DOHH2 (cell line): ENCODE results near the gene AQP5.

Experiments used
- H3F3A ChIP-seq: fragments of 200-600 bp; sonication (generic), shearing (Covaris generic); 2 replicates; pipeline ENCODE4 v1.6.0; 2016; ENCODE audit warnings: antibody characterized with exemption, mild to moderate bottlenecking; ENCODE audit not compliant: control insufficient read depth, insufficient read depth
- H3K27ac ChIP-seq: fragments of 200-600 bp; sonication (generic); 2 replicates; pipeline ENCODE4 v1.5.1; 2014; ENCODE audit warnings: low read depth, mild to moderate bottlenecking, low read length, moderate library complexity
- H3K27me3 ChIP-seq: fragments of 200-600 bp; sonication (generic); 2 replicates; pipeline ENCODE4 v1.6.1; 2014; ENCODE audit warnings: mild to moderate bottlenecking, low read length, mixed read lengths; ENCODE audit not compliant: control insufficient read depth
- H3K36me3 ChIP-seq: fragments of 200-600 bp; sonication (generic); 2 replicates; pipeline ENCODE4 v1.6.1; 2014; ENCODE audit warnings: mild to moderate bottlenecking, low read length, moderate library complexity, mixed read lengths; ENCODE audit not compliant: control insufficient read depth
- H3K4me1 ChIP-seq: fragments of 200-600 bp; sonication (generic); 2 replicates; pipeline ENCODE4 v1.6.1; 2014; ENCODE audit warnings: mild to moderate bottlenecking, low read length, mixed read lengths; ENCODE audit not compliant: control insufficient read depth
- H3K4me2 ChIP-seq: fragments of 200-600 bp; sonication (generic); 2 replicates; pipeline ENCODE4 v1.6.0; 2014; ENCODE audit warnings: mild to moderate bottlenecking, low read length, moderate library complexity
- H3K4me3 ChIP-seq: fragments of 200-600 bp; sonication (generic); 2 replicates; pipeline ENCODE4 v1.5.1; 2014; ENCODE audit warnings: mild to moderate bottlenecking, low read length, mixed read lengths
- H3K79me2 ChIP-seq: fragments of 200-600 bp; sonication (generic); 2 replicates; pipeline ENCODE4 v1.6.1; 2014; ENCODE audit warnings: mild to moderate bottlenecking, low read length, mixed read lengths; ENCODE audit not compliant: control insufficient read depth
- H3K9me2 ChIP-seq: fragments of 200-600 bp; sonication (generic); replicated peaks from 2 replicates; pipeline ENCODE4 v1.6.1; 2014; ENCODE audit warnings: mild to moderate bottlenecking, low read length, mixed read lengths; ENCODE audit not compliant: control insufficient read depth
- H3K9me3 ChIP-seq: fragments of 200-600 bp; sonication (generic); 2 replicates; pipeline ENCODE4 v1.6.1; 2014; ENCODE audit warnings: antibody characterized with exemption, low read length, mixed read lengths; ENCODE audit not compliant: control insufficient read depth, insufficient read depth
- H4K20me1 ChIP-seq: fragments of 200-600 bp; sonication (generic); 2 replicates; pipeline ENCODE4 v1.6.0; 2014; ENCODE audit warnings: low read depth, mild to moderate bottlenecking, antibody characterized with exemption, low read length, moderate library complexity; ENCODE audit not compliant: control insufficient read depth, insufficient read depth
- EZH2phosphoT487 ChIP-seq: fragments of 200-600 bp; sonication (generic); IDR thresholded peaks from 2 replicates; pipeline ENCODE4 v1.6.1; 2017; ENCODE audit warnings: borderline replicate concordance, mild to moderate bottlenecking, antibody characterized with exemption, low read length, moderate library complexity, mixed read lengths
- TF ChIP-seq, protein P1 (sequence below): fragments of 200-600 bp; sonication (generic); IDR thresholded peaks from one replicate; pipeline ENCODE4 v1.5.1; 2014; ENCODE audit warnings: antibody characterized with exemption, mild to moderate bottlenecking, low read depth, low read length; ENCODE audit not compliant: poor library complexity, severe bottlenecking

The AQP5 gene

DNA sequence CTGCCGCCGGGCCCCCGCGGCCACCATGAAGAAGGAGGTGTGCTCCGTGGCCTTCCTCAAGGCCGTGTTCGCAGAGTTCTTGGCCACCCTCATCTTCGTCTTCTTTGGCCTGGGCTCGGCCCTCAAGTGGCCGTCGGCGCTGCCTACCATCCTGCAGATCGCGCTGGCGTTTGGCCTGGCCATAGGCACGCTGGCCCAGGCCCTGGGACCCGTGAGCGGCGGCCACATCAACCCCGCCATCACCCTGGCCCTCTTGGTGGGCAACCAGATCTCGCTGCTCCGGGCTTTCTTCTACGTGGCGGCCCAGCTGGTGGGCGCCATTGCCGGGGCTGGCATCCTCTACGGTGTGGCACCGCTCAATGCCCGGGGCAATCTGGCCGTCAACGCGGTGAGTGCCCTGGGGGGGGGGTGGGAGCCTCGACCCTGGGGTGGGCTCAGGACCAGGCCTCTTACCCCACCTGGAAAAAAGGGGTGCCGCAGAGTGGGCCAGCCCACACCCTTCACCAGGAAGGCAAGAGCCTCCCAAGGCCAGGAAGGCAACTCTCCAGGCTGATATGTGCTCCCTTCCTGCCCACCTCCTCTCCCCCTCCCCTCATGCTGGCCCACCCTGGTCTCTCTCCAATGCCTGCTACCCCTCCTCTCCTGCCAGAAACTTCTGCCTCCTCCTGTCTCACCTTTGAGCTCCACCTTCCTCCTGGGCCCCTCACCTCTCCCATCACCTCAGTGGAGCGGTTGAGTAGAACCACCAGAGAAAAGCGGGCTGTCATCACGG lies 507 bp downstream of the AQP5 start:
- Histone ChIP-seq H3K9me2 (no peaks in the 10 kb centered on the region), H3K27ac (no peak overlapping the region), H3K4me1 (peaks cover 13% of the 10 kb centered on the region), H3K4me2 (no peak overlapping the region), H3K79me2 (no peaks in the 10 kb centered on the region), H4K20me1 (no peaks in the 10 kb centered on the region), H3F3A (no peaks in the 10 kb centered on the region), H3K4me3 (no peak overlapping the region), H3K36me3 (no peaks in the 10 kb centered on the region), H3K9me3 (no peaks in the 10 kb centered on the region), H3K27me3 (peaks cover 18% of the 10 kb centered on the region)
- TF ChIP-seq, protein P1, sequence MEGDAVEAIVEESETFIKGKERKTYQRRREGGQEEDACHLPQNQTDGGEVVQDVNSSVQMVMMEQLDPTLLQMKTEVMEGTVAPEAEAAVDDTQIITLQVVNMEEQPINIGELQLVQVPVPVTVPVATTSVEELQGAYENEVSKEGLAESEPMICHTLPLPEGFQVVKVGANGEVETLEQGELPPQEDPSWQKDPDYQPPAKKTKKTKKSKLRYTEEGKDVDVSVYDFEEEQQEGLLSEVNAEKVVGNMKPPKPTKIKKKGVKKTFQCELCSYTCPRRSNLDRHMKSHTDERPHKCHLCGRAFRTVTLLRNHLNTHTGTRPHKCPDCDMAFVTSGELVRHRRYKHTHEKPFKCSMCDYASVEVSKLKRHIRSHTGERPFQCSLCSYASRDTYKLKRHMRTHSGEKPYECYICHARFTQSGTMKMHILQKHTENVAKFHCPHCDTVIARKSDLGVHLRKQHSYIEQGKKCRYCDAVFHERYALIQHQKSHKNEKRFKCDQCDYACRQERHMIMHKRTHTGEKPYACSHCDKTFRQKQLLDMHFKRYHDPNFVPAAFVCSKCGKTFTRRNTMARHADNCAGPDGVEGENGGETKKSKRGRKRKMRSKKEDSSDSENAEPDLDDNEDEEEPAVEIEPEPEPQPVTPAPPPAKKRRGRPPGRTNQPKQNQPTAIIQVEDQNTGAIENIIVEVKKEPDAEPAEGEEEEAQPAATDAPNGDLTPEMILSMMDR, result no peak
- no peak for TF ChIP-seq EZH2phosphoT487

GRCh38 chr12:49962861-49963765 lies 1.4 kb downstream of the AQP5 start:
- no peaks in the 10 kb centered on the region for H4K20me1 ChIP-seq
- no peaks in the 10 kb centered on the region for H3F3A ChIP-seq
- H3K4me1 ChIP-seq, result peaks cover 21% of the 10 kb centered on the region
- no peak for TF ChIP-seq EZH2phosphoT487
- TF ChIP-seq, protein P1, result no peak
- no peaks in the 10 kb centered on the region for H3K79me2 ChIP-seq
- H3K36me3 ChIP-seq, result no peaks in the 10 kb centered on the region
- H3K4me3 ChIP-seq, result no peak overlapping the region
- no peak overlapping the region for H3K4me2 ChIP-seq
- no peaks in the 10 kb centered on the region for H3K9me3 ChIP-seq
- no peak overlapping the region for H3K27ac ChIP-seq
- H3K27me3 ChIP-seq, result peaks cover 16% of the 10 kb centered on the region
- no peaks in the 10 kb centered on the region for H3K9me2 ChIP-seq

DNA sequence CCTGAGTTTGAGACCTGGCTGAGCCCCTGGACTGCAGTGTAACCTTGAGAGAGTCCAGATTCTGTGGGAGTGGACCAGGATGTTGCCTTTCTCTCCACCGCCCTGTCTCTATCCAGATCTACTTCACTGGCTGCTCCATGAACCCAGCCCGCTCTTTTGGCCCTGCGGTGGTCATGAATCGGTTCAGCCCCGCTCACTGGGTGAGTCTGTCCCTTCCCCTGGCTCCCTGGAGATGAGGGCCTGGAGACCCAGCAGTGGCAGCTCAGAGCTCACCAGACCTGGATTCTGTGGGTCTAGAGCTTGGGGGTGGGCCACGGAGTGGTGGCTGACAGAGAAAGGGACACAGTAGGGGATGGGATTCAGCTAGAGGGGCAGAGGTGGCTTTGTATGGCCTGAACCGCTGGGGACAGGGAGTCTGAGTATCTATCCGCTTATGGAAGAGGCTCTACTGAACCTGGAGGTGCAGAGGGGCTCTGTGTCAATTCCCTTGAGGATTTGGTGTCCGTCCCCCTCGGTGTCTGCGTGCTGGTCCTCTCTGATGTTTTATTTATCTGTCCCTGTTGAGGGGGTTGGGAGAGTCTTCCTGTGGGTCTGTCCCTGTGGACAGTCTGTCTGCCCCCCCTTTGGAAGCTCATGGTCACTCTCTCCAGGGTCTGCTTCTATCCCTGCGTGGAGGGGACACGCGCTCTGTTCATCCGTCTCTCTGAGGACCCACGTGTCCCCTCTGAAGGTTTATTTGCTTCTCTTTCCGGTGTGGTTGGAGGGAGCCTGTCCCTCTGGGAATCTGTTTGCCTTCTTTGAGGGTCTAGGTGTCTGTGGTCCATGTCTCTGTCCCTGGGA lies 2.5 kb downstream of the AQP5 start:
- peaks cover 26% of the 10 kb centered on the region for H3K27me3 ChIP-seq
- H3K4me3 ChIP-seq, result no peak overlapping the region
- no peaks in the 10 kb centered on the region for H3K9me3 ChIP-seq
- H3K4me2 ChIP-seq, result no peak overlapping the region
- no peaks in the 10 kb centered on the region for H3K36me3 ChIP-seq
- no peak for TF ChIP-seq EZH2phosphoT487
- TF ChIP-seq, protein P1, result no peak
- no peaks in the 10 kb centered on the region for H4K20me1 ChIP-seq
- no peaks in the 10 kb centered on the region for H3F3A ChIP-seq
- H3K4me1 ChIP-seq, result peaks cover 21% of the 10 kb centered on the region
- no peaks in the 10 kb centered on the region for H3K79me2 ChIP-seq
- no peaks in the 10 kb centered on the region for H3K9me2 ChIP-seq
- no peak overlapping the region for H3K27ac ChIP-seq
